NCI-H226 (cell line): ENCODE data around the gene FRS3.
"Not testable (repeated sequence)": the region's sequence is repeated elsewhere in the genome, so short reads cannot be mapped to it uniquely, and the experiment has no call there.

Experiments
- DNase-seq: peaks from one replicate; pipeline ENCODE4 v3.0.0-alpha.2; 2015

FRS3 gene

DNA sequence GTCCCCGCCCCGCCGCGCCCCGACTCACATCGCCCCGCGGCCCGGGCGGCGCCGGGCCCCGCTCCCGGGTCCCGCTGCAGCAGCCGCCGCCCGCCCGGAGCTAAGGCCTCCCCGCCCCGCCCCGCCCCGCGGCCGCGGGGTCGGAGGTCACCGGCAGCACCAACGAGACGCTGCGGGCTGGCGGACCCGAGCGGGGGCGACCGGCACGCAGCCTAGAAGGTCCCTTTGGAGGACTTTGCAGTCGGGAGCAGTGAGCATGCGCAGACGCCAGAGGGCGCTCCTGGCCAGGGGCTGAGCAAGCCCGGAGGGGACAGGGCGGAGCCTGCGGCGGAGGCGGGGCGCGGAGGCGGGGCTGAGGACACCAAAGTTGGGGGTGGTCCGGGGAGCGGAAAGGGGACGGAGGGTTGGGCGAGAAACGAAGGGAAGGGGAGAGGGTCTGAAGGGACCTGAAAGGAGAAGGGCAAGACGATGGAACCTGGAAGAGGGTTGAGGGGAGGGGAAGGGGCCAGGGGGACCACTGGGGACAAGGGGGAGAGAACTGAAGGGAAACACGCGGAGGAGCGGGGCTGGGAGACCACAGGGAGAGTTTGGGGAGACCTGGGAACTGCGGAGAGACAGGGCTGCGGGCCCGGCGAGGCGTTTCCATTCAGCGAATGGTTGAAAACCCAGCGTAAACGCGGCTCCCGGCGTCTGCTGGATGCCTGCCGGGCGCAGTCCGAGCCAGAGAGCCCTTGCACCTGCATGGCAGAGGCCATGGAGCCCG, at the start of gene FRS3:
Gene FRS3, minus strand, starts transcription at position 113 of the 763 bp plus-strand sequence. CDS start 2,913 bp downstream, outside the sequence.
- peak; percentile 74 for DNase-seq

GRCh38 chr6:41826343-41827022, 46.8 kb upstream of the FRS3 start:
- no peak for DNase-seq

DNA sequence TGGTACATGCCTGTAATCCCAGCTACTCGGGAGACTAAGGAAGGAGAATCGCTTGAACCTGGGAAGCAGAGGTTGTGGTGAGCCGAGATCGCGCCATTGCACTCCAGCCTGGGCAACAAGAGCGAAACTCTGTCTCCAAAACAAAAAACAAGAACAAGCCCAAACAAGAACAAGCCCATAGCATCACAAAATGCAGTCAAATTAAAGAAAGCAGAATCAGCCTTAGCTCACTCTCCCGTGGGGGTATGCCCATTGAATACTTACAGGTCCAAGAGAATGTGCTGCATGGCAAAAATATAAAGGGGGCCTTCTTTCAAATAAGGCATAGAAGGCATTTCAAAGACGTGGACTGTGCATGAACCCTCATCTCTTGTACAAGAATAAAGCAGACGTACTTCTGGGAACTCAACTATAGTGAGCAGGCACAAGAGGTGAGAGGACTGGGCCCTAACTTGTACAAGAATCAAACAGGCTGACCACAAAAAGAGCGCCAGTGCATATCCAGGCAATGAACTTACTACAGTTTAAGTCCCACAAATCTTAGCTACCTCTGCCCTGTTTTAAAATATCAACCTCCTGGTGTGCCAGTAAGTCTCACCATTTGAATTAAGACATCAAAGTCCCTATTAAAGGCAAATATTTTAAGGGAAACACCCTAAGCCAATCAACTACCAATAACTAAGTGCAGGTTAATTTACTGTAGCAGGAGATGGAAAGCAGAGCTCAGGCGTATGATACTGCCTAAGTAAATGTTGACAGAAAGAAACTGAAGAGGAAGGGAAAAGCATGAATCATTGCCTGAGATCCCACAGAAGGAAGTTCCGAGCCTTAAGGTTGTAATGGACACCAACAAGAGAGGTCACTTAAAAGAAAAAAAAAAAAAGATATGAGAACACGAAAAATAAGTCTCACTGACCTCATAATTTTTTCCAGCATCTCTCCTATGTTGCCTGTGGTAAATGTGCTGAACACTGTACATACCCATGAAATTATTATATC, 45.2 kb upstream of the FRS3 start:
- no peak for DNase-seq

DNA sequence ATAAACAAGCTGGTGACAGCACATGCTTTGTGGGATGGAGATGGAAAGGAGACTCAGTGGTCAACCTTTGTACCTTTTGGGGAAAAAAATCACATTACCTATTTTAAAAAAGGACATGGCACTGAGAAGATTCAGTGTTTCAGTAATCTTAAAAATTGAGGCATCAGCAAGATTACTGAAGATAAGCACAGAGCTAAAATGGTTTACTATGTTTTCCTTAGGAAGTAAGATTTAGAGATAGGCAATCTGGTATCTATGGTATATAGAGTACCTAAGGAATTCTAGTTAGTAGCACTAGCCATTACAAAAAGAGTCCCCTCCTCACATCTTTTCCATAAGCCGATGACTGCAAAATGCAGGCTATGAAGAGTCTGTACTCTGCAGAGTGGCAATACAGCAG, 43.5 kb upstream of the FRS3 start:
- no peak for DNase-seq

DNA sequence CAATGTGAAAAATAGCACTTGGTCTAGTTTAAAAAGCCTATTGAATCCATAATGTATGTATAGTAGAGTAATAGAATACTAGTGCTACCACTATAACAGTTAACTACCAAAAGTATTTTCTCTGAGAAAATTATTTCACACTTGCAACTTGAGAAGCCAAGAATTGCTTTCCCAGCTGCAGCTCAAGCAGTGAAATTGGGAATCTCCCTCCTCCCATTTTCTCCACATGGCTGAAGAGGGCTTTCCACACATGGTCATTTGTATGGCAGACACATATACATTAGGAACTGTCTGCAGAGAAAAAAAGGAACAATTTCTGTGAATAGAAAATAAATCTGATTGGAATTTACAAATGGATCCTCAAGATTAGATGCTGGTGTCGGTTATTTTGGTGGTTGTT, 42.3 kb upstream of the FRS3 start:
- no peak for DNase-seq

DNA sequence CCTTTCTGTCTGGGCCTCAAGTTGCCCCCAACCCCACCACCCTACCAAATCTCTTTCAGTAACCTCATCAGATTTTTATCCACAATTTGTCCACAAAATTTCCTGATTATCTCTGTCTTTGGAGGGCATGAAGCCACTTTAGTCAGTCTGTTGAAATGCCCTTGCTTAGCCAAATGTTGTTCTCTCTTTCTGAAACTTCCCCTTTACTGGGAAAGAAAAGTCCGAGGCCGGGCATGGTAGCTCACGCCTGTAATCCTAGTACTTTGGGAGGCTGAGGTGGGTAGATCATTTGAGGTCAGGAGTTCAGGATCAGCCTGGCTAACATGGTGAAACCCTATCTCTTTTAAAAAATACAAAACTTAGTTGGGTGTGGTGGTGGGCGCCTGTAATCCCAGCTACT, 41.6 kb upstream of the FRS3 start:
- no peak for DNase-seq

- DNase-seq: no peak
Measured at GRCh38 chr6:41818271-41819054, 38.8 kb upstream of the FRS3 start.

DNA sequence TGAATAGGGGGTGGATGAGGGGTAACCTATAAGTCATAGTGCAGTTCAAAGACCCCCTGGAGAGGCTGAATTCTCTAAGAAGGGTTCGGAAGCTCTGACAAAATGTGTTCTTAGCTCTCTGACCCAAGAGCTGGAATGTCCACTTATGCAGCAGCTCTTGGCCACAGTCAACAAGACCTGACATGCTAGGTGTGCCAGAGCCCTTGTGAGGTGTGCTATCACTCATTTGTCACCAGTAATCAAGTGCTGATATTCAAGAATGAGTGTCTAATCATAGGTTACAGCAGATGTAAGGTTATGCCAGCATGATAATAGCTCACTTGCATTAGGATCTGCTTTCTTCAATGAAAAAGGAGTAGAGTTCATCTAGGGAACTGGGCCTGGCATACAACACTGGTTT, 35.9 kb upstream of the FRS3 start:
- no peak for DNase-seq

DNA sequence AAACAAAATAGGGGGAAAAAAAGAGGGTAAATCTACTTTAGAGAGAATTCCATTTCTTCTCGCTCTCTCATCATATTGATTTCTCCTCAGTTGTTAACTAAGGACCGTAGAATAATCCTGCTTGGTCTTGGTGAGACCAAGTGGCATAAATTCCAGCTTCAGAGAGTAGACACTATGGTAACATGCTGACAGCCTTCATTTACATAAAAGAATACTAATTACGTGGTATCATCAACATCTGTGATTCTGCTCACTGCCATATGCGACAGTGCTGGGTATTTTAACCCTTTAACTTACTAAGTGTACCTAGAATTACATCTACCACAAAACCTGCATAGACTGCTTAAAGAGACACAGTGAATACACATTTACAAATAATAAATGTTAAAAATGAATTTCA, 34.9 kb upstream of the FRS3 start:
- no peak for DNase-seq

GRCh38 chr6:41813956-41814355, 34.3 kb upstream of the FRS3 start:
- no peak for DNase-seq

DNA sequence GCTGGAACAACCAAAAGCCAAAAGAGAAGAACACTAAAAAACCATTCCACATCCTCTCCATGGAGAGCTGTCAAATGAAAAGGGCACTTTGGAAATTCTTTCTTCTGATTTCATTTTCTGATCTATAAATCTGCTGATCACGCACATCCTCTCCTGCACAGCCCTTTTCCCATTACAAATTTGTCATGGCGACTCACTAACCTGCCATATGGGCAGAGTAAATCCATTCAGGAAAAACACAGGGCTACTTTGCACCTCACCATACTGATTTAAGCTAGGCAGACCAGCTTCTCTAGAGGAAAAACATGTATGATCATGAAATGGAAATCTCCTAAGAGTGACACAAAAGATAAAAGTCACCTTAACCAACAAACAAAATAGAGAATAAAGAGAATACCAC, 33.8 kb upstream of the FRS3 start:
- no peak for DNase-seq

GRCh38 chr6:41811946-41812345, 32.2 kb upstream of the FRS3 start:
- not testable (repeated sequence) for DNase-seq

DNA sequence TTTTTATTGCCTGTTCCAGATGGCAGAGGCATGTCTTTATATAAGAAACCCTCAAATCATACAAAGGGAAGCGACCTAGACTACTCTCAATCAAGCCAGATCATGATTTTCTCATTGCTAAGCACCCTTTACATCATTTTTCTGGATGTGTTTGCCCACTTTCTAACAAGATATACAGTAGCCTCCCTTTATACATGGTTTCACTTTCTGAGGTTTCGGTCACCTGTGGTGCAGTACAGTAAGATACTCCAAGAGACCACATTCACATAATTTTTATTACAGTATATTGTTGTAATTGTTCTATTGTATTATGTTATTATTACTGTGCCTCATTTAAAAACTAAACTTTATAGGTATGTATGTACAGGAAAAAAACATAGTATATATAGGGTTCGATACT, 31.4 kb upstream of the FRS3 start:
- no peak for DNase-seq

DNA sequence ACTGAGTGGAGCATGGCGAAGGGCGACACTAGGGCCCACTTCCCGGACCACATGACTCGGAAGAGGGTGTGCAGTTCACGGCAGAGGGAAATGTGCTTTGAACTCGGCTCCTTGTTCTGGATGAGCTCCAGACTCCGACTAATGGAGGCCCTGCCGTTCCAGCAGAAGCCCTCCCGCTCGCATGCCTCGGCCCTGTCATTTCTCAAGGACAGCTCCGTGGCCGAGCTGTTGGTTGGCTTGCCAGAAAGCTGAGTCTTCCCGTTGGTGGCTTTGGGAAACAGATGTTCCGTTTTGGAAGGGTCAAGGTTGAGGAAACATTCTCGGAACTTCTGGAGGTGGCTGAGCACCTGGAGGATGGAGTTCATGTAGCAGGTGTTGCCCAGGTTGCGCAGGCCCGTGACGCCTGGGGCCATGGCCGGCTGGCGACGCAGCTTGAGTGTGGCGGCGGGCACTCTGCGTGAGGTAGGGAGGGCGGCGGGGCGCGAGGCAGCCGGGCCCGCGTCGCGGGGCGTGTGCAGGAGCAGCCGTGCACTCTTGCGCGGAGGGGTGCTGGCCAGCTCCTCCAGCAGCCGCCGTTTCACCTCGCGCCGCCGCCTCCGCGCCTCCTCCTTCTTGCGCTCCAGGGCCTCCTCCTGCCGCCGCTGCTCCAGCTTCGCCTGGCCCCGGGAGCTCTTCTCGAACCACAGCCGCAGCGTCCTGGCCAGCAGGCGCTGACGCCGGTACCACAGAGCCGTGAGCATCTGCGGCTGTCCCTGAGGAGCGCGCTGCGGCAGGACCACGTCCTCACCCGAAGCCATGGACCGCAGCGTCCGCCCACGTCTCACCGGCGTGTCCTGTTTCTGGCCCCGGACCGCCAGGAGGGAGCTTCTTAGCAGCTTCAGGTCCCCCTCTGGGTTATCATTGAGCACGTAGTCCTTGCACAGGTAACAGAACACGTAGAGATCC, 26.4 kb upstream of the FRS3 start:
- no peak for DNase-seq

GRCh38 chr6:41801380-41801779, 21.7 kb upstream of the FRS3 start:
- DNase-seq: no peak

GRCh38 chr6:41799559-41799911, 19.8 kb upstream of the FRS3 start:
- DNase-seq: no peak

GRCh38 chr6:41798901-41799558, 19.3 kb upstream of the FRS3 start:
- DNase-seq: no peak

- no peak for DNase-seq
Measured at GRCh38 chr6:41796474-41796873, 16.8 kb upstream of the FRS3 start.

DNA sequence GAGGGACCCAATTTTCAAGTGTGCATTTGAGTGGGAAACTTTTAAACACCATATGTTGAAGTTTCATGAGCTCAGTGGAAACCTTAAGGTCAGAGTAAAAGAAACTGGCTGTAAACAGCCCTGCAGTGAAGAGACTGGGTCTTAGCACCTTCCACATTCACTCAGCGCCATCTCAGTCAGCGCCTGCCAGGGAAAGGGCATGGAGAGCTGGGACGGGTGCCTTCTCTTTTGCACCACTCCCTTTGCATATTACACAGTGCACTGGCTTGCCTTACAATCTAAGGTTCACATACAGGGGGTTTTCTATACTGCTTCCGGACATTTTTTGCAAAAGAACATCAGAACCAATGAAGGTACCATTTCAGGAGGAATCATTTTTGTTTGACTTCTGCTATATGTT, 12.3 kb upstream of the FRS3 start:
- no peak for DNase-seq

- no peak for DNase-seq
Measured at GRCh38 chr6:41791305-41791704, 11.6 kb upstream of the FRS3 start.

DNA sequence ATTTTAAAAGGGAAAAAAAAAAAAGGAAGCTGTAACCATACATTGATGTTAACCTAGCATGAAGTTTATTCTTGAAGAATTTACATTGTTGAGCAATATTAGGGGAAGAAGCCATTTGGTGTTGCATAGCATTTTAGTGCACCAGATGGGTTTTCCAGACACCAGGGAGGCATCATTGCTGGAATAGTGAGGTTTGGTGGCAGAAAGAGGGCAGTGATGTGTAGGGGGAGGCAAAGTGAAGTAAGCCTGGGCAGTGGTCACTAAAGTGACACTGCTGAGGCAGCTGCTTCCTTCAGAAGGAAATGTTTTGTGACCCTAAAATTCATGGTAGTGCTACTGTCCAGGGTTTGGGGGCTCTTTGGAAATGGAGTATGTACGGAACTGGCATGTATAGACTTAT, 10.3 kb upstream of the FRS3 start:
- DNase-seq: no peak
